HEK293T (cell line): ENCODE measurements around the gene DNASE2.
"Not testable (repeated sequence)": the region's sequence is repeated elsewhere in the genome, so short reads cannot be mapped to it uniquely, and the experiment has no call there.

ENCODE experiments used
- CTCF ChIA-PET: fragments of 350-600 bp; formaldehyde crosslinking; extraction: SDS; loops from one replicate; lab custom pipeline; 2021; ENCODE audit warnings: antibody characterized with exemption, inconsistent platforms; lab: Yijun Ruan, JAX
- POLR2A ChIA-PET: fragments of 350-600 bp; formaldehyde crosslinking; extraction: SDS; loops from one replicate; lab custom pipeline; 2020; ENCODE audit warnings: antibody characterized with exemption, inconsistent platforms; lab: Yijun Ruan, JAX
- DNase-seq: peaks from one replicate; pipeline ENCODE4 v3.0.0; 2012; ENCODE audit warnings: mixed read lengths; ENCODE audit errors: extremely low spot score
- ARNT ChIP-seq: fragments of 450-650 bp; IDR thresholded peaks from 2 replicates; pipeline ENCODE4 v1.6.1; 2017; ENCODE audit warnings: mild to moderate bottlenecking
- BHLHE40 ChIP-seq: fragments of 450-650 bp; IDR thresholded peaks from 2 replicates; pipeline ENCODE4 v1.6.1; 2016; ENCODE audit warnings: mild to moderate bottlenecking, moderate library complexity, borderline replicate concordance
- CTBP1 ChIP-seq: fragments of 450-650 bp; IDR thresholded peaks from 2 replicates; pipeline ENCODE4 v1.6.1; 2016; ENCODE audit warnings: borderline replicate concordance
- ELF4 ChIP-seq: fragments of 450-650 bp; IDR thresholded peaks from 2 replicates; pipeline ENCODE4 v1.6.1; 2017; ENCODE audit warnings: antibody characterized with exemption
- FOXA1 ChIP-seq: fragments of 450-650 bp; IDR thresholded peaks from 2 replicates; pipeline ENCODE4 v1.6.1; 2016; ENCODE audit warnings: mild to moderate bottlenecking
- FOXK2 ChIP-seq: fragments of 450-650 bp; IDR thresholded peaks from 2 replicates; pipeline ENCODE4 v1.6.1; 2016; ENCODE audit warnings: mild to moderate bottlenecking
- FOXM1 ChIP-seq: fragments of 450-650 bp; IDR thresholded peaks from 2 replicates; pipeline ENCODE4 v1.6.1; 2017; ENCODE audit warnings: mild to moderate bottlenecking, borderline replicate concordance
- HDGF ChIP-seq: fragments of 450-650 bp; IDR thresholded peaks from 2 replicates; pipeline ENCODE4 v1.6.1; 2017; ENCODE audit warnings: antibody characterized with exemption, borderline replicate concordance
- L3MBTL2 ChIP-seq: fragments of 450-650 bp; conservative IDR thresholded peaks from 2 replicates; pipeline ENCODE4 v1.6.1; 2016; ENCODE audit warnings: mild to moderate bottlenecking
- LEF1 ChIP-seq: fragments of 450-650 bp; IDR thresholded peaks from 2 replicates; pipeline ENCODE4 v1.6.1; 2017; ENCODE audit warnings: mild to moderate bottlenecking, borderline replicate concordance
- NFRKB ChIP-seq: fragments of 450-650 bp; IDR thresholded peaks from 2 replicates; pipeline ENCODE4 v1.6.1; 2016; ENCODE audit warnings: mild to moderate bottlenecking, moderate library complexity
- SUZ12 ChIP-seq: fragments of 450-650 bp; IDR thresholded peaks from 2 replicates; pipeline ENCODE4 v1.6.1; 2016; ENCODE audit warnings: mild to moderate bottlenecking
- ZNF384 ChIP-seq: fragments of 450-650 bp; IDR thresholded peaks from 2 replicates; pipeline ENCODE4 v1.6.1; 2016
- TF ChIP-seq, protein P1 (sequence below): fragments of 450-650 bp; IDR thresholded peaks from 2 replicates; pipeline ENCODE4 v1.6.1; 2016

DNASE2 gene

DNA sequence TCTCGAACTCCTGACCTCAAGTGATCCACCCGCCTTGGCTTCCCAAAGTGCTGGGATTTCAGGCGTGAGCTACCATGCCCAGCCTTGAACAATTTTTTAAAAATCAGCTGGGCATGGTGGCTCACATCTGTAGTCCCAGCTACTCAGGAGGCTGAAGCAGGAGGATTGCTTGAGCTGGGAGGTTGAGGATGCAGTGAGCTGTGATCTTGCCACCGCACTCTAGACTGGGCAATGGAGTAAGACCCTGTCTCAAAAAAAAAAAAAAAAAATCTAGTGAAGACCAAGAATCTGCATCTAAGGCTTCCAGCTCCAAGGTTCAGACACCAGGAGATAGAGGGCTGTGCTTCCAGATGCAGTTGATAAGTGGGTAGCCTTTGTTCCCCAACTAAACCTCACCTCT is 17.1 kb downstream of the DNASE2 start:
- no peak for TF ChIP-seq ELF4
- no peak for DNase-seq
- ChIA-PET CTCF (interaction anchor here (2.6 kb wide), 1 partner anchor 17 kb away, joined by 14 read pairs; no protein-coding TSS in a partner anchor), POLR2A (no interaction called here)

DNA sequence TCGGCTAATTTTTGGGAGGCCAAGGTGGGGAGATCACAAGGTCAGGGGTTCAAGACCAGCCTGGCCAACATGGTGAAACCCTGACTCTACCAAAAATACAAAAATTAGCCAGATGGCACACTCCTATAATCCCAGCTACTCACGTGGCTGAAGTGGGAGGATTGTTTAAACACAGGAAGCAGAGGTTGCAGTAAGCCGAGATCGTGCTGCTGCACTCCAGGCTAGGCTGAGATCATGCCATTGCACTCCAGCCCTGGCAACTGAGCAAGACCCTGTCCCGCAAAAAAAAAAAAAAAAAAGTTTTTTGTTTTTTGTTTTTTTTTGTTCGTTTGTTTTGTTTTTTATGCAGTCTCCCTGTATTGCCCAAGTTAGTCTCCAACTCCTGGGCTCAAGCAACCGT is 21.7 kb downstream of the DNASE2 start:
- DNase-seq = no peak
- CTCF ChIA-PET = interaction anchor here (0.7 kb wide), 1 partner anchor 54 kb away, joined by 4 read pairs; no protein-coding TSS in a partner anchor
- POLR2A ChIA-PET = no interaction called here
- no peak for TF ChIP-seq CTBP1

DNA sequence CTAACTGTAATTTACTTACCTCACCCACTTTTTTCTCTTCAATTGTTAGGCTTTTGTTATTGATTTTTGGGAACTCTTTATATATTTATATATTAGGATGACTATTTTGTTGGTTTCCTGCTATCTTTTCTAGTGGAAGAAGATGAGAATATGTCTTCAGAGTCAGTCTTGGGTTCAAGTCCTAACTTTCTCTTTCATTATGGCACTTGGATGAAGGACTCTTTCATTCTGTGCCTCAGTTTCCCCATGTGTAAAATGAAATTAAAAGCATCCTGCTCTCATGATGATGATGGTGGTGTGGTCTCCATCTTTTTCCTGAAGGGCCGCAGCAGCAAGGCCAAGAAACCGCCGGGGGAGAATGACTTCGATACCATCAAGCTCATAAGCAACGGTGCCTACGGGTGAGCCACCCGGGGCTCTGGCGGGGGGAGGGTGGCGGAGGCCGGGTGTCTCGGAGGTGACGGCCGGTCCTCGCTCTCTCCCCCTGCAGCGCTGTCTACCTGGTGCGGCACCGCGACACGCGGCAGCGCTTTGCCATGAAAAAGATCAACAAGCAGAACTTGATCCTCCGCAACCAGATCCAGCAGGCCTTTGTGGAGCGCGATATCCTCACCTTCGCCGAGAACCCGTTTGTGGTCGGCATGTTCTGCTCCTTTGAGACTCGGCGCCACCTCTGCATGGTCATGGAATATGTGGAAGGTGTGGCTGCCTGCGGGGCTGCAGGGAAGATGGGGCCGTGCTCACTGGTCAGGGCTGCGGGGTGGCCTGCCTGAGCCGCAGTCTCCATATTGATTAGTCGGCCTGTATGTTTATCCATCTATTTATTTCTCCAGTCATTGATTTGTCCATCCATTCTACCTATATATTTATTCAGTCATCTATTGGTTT is 23.0 kb downstream of the DNASE2 start:
- ChIA-PET CTCF (interaction anchor here (0.7 kb wide), 1 partner anchor 10 kb away, joined by 3 read pairs; no protein-coding TSS in a partner anchor), POLR2A (no interaction called here)
- TF ChIP-seq BHLHE40 (no peak), L3MBTL2 (no peak)
- DNase-seq = no peak

DNA sequence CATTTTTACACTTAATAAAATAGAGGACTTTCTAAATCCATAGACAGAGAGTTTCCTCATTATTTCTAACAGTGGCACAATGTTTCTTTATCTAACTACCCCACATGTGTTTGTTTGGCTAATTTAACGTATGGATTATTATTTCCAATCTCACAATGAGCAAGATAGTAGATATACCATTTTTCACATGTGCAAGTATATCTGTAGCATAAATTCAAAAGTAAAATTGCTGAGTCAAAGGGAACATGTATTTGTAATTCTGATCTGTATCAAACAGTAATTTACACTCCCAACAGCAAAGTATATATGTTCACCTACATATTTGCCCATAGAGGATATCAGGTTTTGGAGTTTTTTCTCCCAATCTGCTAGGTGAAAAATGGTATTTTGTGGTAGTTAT is 24.6 kb downstream of the DNASE2 start:
- CTCF ChIA-PET = no interaction called here
- POLR2A ChIA-PET = no interaction called here
- no peak for DNase-seq
- TF ChIP-seq CTBP1 = no peak
- no peak for TF ChIP-seq FOXA1
- TF ChIP-seq ELF4 = no peak

DNA sequence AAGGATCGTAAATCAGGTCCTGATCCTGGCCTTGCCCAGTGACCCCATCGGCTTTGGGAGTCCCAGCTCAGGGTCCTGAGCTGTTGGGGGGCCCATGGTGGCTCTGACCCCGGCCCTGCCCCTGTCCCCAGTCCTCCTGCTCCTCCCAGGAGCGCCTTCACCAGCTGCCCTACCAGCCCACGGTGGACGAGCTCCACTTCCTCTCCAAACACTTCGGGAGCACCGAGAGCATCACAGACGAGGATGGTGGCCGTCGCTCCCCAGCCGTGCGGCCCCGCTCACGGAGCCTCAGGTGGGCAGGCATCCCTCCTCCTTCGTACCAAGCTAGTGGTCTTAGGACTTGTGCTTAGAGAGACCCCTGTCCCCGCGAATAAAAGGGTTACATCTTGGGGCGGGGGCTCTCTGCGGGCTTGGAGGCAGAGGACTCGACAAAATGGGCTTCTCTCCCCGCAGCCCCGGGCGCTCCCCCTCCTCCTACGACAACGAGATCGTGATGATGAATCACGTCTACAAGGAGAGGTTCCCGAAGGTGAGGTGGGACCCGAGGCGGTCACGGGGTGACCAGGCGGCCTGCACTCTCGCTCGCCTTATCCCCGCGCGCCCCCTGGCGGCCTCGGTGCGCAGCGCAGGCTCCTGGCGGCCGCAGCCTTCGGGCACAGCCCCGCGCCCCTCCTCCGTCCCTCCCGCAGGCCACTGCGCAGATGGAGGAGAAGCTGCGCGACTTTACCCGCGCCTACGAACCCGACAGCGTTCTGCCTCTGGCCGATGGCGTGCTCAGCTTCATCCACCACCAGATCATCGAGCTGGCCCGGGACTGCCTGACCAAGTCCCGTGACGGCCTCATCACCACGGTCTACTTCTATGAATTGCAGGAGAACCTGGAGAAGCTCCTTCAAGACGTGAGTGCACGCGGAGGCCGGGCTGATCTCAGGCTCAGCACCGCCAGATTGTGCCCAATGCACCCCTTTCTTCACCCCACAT is 33.8 kb downstream of the DNASE2 start:
- POLR2A ChIA-PET = interaction anchor here (0.9 to 1.6 kb wide), 6 partner anchors 34 to 81 kb away, joined by 3 to 4 read pairs (median 3); partner anchors contain the start of genes GCDH, PRDX2, RNASEH2A and THSD8
- CTCF ChIA-PET = interaction anchor here (0.5 to 2.3 kb wide), 22 partner anchors 10 to 247 kb away, joined by 3 to 15 read pairs (median 4); partner anchors contain the start of genes DNASE2 and RTBDN
- TF ChIP-seq FOXK2 = no peak
- TF ChIP-seq FOXM1 = no peak
- TF ChIP-seq L3MBTL2 = no peak
- TF ChIP-seq ELF4 = no peak
- TF ChIP-seq LEF1 = no peak
- TF ChIP-seq, protein P1, sequence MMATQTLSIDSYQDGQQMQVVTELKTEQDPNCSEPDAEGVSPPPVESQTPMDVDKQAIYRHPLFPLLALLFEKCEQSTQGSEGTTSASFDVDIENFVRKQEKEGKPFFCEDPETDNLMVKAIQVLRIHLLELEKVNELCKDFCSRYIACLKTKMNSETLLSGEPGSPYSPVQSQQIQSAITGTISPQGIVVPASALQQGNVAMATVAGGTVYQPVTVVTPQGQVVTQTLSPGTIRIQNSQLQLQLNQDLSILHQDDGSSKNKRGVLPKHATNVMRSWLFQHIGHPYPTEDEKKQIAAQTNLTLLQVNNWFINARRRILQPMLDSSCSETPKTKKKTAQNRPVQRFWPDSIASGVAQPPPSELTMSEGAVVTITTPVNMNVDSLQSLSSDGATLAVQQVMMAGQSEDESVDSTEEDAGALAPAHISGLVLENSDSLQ = no peak
- TF ChIP-seq ARNT = no peak
- peak; percentile 89 for DNase-seq

DNA sequence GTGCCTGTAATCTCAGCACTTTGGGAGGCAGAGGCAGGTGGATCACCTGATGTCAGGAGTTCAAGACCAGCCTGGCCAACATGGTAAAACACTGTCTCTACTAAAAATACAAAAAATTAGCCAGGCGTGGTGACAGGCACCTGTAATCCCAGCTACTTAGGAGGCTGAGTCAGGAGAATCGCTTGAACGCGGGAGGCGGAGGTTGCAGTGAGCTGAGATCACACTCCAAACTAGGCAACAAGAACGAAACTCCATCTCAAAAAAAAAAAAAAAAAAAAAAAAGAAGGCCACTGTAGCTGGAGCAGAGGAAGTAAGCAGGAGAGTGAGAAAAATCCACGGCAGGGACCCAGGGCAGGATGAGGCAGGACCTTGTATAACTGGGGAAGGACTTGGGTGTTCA is 34.6 kb downstream of the DNASE2 start:
- POLR2A ChIA-PET = interaction anchor here (1.5 to 1.6 kb wide), 2 partner anchors 41 to 80 kb away, joined by 3 to 4 read pairs; partner anchors contain the start of gene RNASEH2A
- DNase-seq = not testable (repeated sequence)
- CTCF ChIA-PET = interaction anchor here (0.7 to 2.3 kb wide), 7 partner anchors 10 to 86 kb away, joined by 3 to 15 read pairs (median 3); partner anchors contain the start of gene RTBDN

DNA sequence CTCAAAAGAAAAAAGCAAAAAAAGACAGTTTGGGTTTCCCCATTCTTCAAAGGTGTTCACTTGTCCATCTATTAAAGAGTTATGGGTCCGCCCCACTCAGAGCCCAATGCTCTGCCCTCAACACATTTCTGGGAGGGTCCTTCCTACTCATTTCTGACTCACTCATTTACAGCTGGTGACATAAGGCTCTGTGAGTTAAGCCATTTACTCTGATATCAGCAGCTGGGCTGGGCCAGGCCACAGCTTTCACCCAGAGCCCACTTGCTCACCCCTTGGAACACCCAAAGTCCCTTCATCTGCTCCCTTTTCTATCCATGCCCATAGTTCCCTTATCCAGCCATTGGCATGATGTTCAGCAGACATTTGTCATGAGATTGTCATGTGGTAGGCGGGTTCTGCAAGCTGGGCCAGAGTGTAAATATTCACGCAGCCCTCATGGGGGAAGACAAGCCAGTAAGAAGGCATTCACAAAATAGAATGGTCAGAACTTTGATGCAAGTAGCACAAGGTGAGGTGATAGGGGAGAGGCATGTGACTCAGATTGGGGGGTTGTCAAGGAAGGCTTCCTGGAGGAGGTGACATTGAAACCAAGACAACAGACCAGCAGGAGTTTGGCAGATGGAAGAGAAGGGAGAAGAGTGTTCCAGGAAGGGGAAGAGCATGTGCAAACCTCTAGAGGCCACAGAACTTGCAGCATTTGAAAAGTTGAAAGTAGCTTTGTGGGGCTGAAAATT is 37.1 kb downstream of the DNASE2 start:
- ChIA-PET POLR2A (no interaction called here), CTCF (no interaction called here)
- DNase-seq = no peak
- TF ChIP-seq FOXA1 (no peak), ARNT (no peak), NFRKB (no peak), ZNF384 (no peak), CTBP1 (no peak), HDGF (no peak)

DNA sequence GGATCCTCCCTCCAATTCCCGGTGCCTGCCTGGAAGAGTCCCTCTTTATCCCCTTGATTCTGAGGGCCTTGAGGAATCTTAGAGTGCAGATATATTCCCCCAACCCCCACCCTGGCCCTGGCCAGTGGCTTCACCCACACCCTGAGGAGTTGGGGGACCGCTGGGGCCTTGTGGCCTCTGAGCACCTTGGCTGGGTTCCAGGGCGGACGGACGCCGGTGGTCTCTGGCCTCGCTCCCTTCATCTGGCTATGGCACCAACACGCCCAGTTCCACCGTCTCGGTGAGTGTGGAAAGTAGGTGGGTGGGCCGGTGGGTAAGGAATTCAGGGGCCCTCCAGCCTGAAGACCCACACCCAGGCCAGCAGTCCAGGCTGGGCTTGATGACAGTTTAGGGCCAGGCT is 37.9 kb downstream of the DNASE2 start:
- TF ChIP-seq FOXM1 (no peak), FOXK2 (no peak), L3MBTL2 (no peak), HDGF (no peak), SUZ12 (no peak), FOXA1 (no peak), ZNF384 (no peak), ARNT (no peak), LEF1 (no peak), NFRKB (no peak)
- TF ChIP-seq, protein P1 = no peak
- ChIA-PET POLR2A (no interaction called here), CTCF (no interaction called here)
- no peak for DNase-seq
